ENCODE results near the gene HAS3. TPM values are rescaled to one million over a fixed set of nuclear protein-coding genes. Genes with fewer than 3 reads are reported as not detected.

HAS3 gene
- total RNA-seq, 1 experiment from 2014 or later: 100 TPM

DNA sequence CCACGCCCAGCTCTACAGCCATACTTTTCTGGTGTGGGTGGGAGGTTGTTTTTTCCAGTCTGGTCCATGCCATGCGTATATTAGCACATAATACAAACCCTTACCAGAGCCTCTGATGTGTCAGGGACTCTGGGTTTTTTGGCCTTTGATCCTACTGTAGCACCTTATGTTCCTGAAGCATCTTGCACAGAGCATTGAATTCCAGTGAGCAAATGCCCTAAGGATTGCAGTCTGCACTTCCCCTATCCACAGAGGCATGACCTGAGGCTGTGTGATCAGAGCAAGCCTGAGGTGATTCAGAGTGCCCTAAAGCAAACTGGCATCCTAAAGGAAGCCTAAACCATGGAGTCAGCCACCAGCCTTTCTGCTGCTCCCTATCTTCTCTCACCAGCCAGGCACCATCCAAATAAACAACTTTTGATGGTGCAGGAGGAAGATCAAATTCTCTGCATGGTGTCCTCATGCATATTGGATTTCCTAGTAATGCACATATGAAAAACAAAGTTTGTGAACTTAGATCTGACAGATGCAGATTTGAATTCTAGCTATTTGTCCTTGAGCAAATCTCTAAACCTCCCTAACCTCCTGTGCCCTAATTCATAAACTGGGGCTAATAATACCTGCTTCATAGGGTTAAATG lies 41.2 kb upstream of the HAS3 start:
- Mint-ChIP-seq H3K27ac (no peak overlapping the region; a peak in 2 of 7 replicates), H3K9me3 (no peaks in the 10 kb centered on the region)
- no CpG with 5 or more reads among the region's 2 CpGs for WGBS (ENCODE audit: extremely low coverage, insufficient read length, low lambda C conversion rate)

More for the DNA sequence above, 41.2 kb upstream of the HAS3 start:
- Histone ChIP-seq H3K9ac (ENCODE audit: extremely low read depth, insufficient read length, low read length) (no peak overlapping the region), H2BK5ac (ENCODE audit: insufficient read length, low read length) (no peak overlapping the region), H2AFZ (ENCODE audit: low read length) (no peak overlapping the region), H3K9me3 (ENCODE audit: control insufficient read depth, low read depth, low read length) (no peaks in the 10 kb centered on the region), H3K27ac (ENCODE audit: insufficient read length, low read depth, low read length) (no peak overlapping the region), H4K5ac (ENCODE audit: insufficient read length, low read depth, low read length) (no peak overlapping the region), H2BK120ac (ENCODE audit: low read depth, low read length, poor library complexity, severe bottlenecking) (no peak overlapping the region), H2BK12ac (ENCODE audit: insufficient read length, low read depth, low read length) (no peak overlapping the region), H3K56ac (ENCODE audit: insufficient read length, low read depth, low read length) (no peak overlapping the region), H4K20me1 (ENCODE audit: control insufficient read depth, insufficient read depth, insufficient read length) (no peaks in the 10 kb centered on the region), H3K4ac (ENCODE audit: low read depth, low read length) (no peak overlapping the region), H3K14ac (ENCODE audit: insufficient read depth, low read length) (no peak overlapping the region), H3K79me2 (ENCODE audit: insufficient read depth, low read length) (no peaks in the 10 kb centered on the region), H2BK15ac (ENCODE audit: low read depth, low read length) (no peak overlapping the region), H3K79me1 (ENCODE audit: insufficient read depth, low read depth, low read length, poor library complexity, severe bottlenecking) (no peaks in the 10 kb centered on the region), H3K18ac (ENCODE audit: insufficient read length, low read depth, low read length) (no peak overlapping the region), H2AK5ac (ENCODE audit: insufficient read length, low read length) (no peak overlapping the region), H3K23ac (ENCODE audit: insufficient read length, low read depth, low read length) (no peak overlapping the region), H2BK20ac (ENCODE audit: low read depth, low read length, poor library complexity, severe bottlenecking) (no peak overlapping the region), H4K91ac (ENCODE audit: insufficient read length, low read depth, low read length) (no peak overlapping the region), H3K23me2 (ENCODE audit: insufficient read length, low read depth, low read length, poor library complexity, severe bottlenecking) (no peaks in the 10 kb centered on the region), H3T11ph (ENCODE audit: low read length) (no peak overlapping the region), H4K8ac (replicated peaks; ENCODE audit: insufficient read length, low read depth, low read length) (no peak overlapping the region), H3K27me3 (ENCODE audit: insufficient read depth, low read length) (no peaks in the 10 kb centered on the region), H3K4me1 (ENCODE audit: insufficient read depth, low read length) (peaks cover 12% of the 10 kb centered on the region; the same call in 1 of the 2 replicates), H3K4me2 (ENCODE audit: insufficient read depth, insufficient read length, low read length) (no peak overlapping the region)
- Mint-ChIP-seq H3K36me3 (ENCODE audit: insufficient read depth in 1 of 3, low read depth in 3 of 3) (0 out of 7 replicates have a peak, but pooled peaks cover 0 to 1% (median 0%) of the 10 kb centered on the region in 3 experiments), H3K4me1 (peaks cover 21 to 23% of the 10 kb centered on the region in 2 experiments), H3K27me3 (ENCODE audit: low read depth) (no peaks in the 10 kb centered on the region; the same call in 1 of the 2 replicates), H3K4me3 (no peak overlapping the region)
- no peak for DNase-seq
- TF ChIP-seq CTCF (conservative IDR thresholded peaks at IDR 0.05): no peak

Data from H9 (cell line).